Neuronal stem cell (in vitro differentiated cells): ENCODE data around the gene PSTK. TPM values are rescaled to one million over a fixed set of nuclear protein-coding genes. Genes with fewer than 3 reads are reported as not detected.
A peak's percentile ranks its signal among the peaks of the same experiment; 100 is the strongest.

Experiments used
- DNase-seq: peaks from one replicate; pipeline ENCODE4 v3.0.0-alpha.2; 2013; ENCODE audit warnings: low spot score
- H2AFZ ChIP-seq: one replicate; pipeline ENCODE4 v1.6.1; 2013; ENCODE audit warnings: mild to moderate bottlenecking, low read length, inconsistent platforms
- H2AK5ac ChIP-seq: 2 replicates; pipeline ENCODE4 v1.6.1; 2013; ENCODE audit warnings: low read depth, mild to moderate bottlenecking, inconsistent platforms, low read length, moderate library complexity, mixed read lengths
- H2BK120ac ChIP-seq: 2 replicates; pipeline ENCODE4 v1.6.1; 2013; ENCODE audit warnings: low read depth, mild to moderate bottlenecking, inconsistent platforms, low read length, moderate library complexity, mixed read lengths
- H2BK12ac ChIP-seq: one replicate; pipeline ENCODE4 v1.6.1; 2013; ENCODE audit warnings: low read length, inconsistent platforms
- H2BK15ac ChIP-seq: 2 replicates; pipeline ENCODE4 v1.6.1; 2013; ENCODE audit warnings: mild to moderate bottlenecking, low read length, inconsistent platforms, mixed read lengths
- H2BK5ac ChIP-seq: one replicate; pipeline ENCODE4 v1.6.1; 2013; ENCODE audit warnings: inconsistent platforms, mild to moderate bottlenecking, low read length, moderate library complexity
- H3K14ac ChIP-seq: one replicate; pipeline ENCODE4 v1.6.1; 2013; ENCODE audit warnings: low read length, inconsistent platforms
- H3K18ac ChIP-seq: 2 replicates; pipeline ENCODE4 v1.6.1; 2013; ENCODE audit warnings: low read length, inconsistent platforms
- H3K23ac ChIP-seq: 2 replicates; pipeline ENCODE4 v1.6.1; 2013; ENCODE audit warnings: low read depth, mild to moderate bottlenecking, mixed read lengths, low read length, inconsistent platforms; ENCODE audit not compliant: poor library complexity
- H3K27ac ChIP-seq: replicated peaks from 3 replicates; pipeline ENCODE4 v1.5.1; 2013; ENCODE audit warnings: low read length, inconsistent platforms
- H3K27me3 ChIP-seq, 3 experiments: 2 replicates each; pipeline ENCODE4 v1.6.1; 2013; ENCODE audit warnings: low read length in 3 of 3, mild to moderate bottlenecking in 2 of 3, inconsistent platforms in 1 of 3, low read depth in 1 of 3, mixed read lengths in 1 of 3, moderate library complexity in 1 of 3; ENCODE audit not compliant: control insufficient read depth in 3 of 3, insufficient read depth in 3 of 3
- H3K36me3 ChIP-seq, 2 donors: replicated peaks in 1 of 2; 2 replicates each; pipeline ENCODE4 v1.6.1; 2013; ENCODE audit warnings: low read length in 2 of 2; ENCODE audit not compliant: control insufficient read depth in 2 of 2, insufficient read depth in 2 of 2
- H3K4ac ChIP-seq: 2 replicates; pipeline ENCODE4 v1.6.1; 2013; ENCODE audit warnings: inconsistent platforms, mild to moderate bottlenecking, low read length, moderate library complexity
- H3K4me1 ChIP-seq, 2 donors: 1 replicate in 1 of 2; 2 replicates in 1 of 2; pipeline ENCODE4 v1.6.1; 2013; ENCODE audit warnings: low read length in 2 of 2, low read depth in 1 of 2; ENCODE audit not compliant: control insufficient read depth in 2 of 2, insufficient read depth in 1 of 2
- H3K4me2 ChIP-seq: one replicate; pipeline ENCODE4 v1.6.1; 2013; ENCODE audit warnings: mild to moderate bottlenecking, low read length, inconsistent platforms; ENCODE audit not compliant: insufficient read depth, poor library complexity, severe bottlenecking
- H3K4me3 ChIP-seq, 2 donors: 2 replicates each; pipeline ENCODE4 v1.5.1; 2013; ENCODE audit warnings: low read length in 2 of 2, mild to moderate bottlenecking in 2 of 2, inconsistent platforms in 1 of 2, moderate library complexity in 1 of 2
- H3K79me1 ChIP-seq: one replicate; pipeline ENCODE4 v1.6.1; 2013; ENCODE audit warnings: low read depth, mild to moderate bottlenecking, inconsistent platforms, low read length, moderate library complexity
- H3K9ac ChIP-seq: one replicate; pipeline ENCODE4 v1.6.1; 2013; ENCODE audit warnings: mild to moderate bottlenecking, low read depth, low read length, inconsistent platforms; ENCODE audit not compliant: poor library complexity
- H3K9me3 ChIP-seq, 2 donors: replicated peaks in 1 of 2; 2 replicates each; pipeline versions ENCODE3 to v1.6.1; 2013; ENCODE audit warnings: low read length in 2 of 2, mild to moderate bottlenecking in 2 of 2, inconsistent platforms in 1 of 2, low read depth in 1 of 2, mixed read lengths in 1 of 2, moderate library complexity in 1 of 2; ENCODE audit not compliant: control insufficient read depth in 2 of 2, insufficient read depth in 1 of 2
- H4K8ac ChIP-seq: one replicate; pipeline ENCODE4 v1.6.1; 2013; ENCODE audit warnings: low read depth, mild to moderate bottlenecking, inconsistent platforms, low read length, moderate library complexity
- H4K91ac ChIP-seq: one replicate; pipeline ENCODE4 v1.6.1; 2013; ENCODE audit warnings: low read length, low read depth, mild to moderate bottlenecking, inconsistent platforms; ENCODE audit not compliant: poor library complexity
- WGBS, 2 donors: extraction: QIAGEN DNeasy Blood & Tissue Kit; methylation state at CpG; one replicate each; pipeline ENCODE4 v1.1.7; 2013; ENCODE audit warnings: missing lambda C conversion rate in 2 of 2, mixed read lengths in 1 of 2; ENCODE audit not compliant: insufficient read length in 2 of 2, insufficient replicate concordance in 1 of 2; ENCODE audit errors: extremely low coverage in 2 of 2; 5-methylcytosine and 5-hydroxymethylcytosine counted together
- polyA plus RNA-seq, 2 experiments: library from polyadenylated mRNA; stranded (reverse); fragments of 200-250 nt; gene quantifications; one replicate each; pipeline ENCODE4 v1.2.3, GENCODE V29; 2013

Gene PSTK
- 11.0 TPM for polyA plus RNA-seq (2013, experiment 1 of 2)
- polyA plus RNA-seq (2013, experiment 2 of 2) = 11.8 TPM

- H3K4me3 ChIP-seq = peak within 1 kb of the TSS; percentile 77 to 98
- no CpG with 5 or more reads among the region's 73 CpGs for WGBS, 2 donors
- no peaks in the 10 kb centered on the region for H3K27me3 ChIP-seq
- DNase-seq = peak; percentile 90
- H2AK5ac ChIP-seq = no peak within 1 kb of the TSS
- peak within 1 kb of the TSS; percentile 51 for H3K4me2 ChIP-seq
- peak within 1 kb of the TSS; percentile 96 for H3K27ac ChIP-seq
- peaks cover 3 to 4% of the 10 kb centered on the region in 2 donors for H3K4me1 ChIP-seq
- peaks cover 0 to 21% of the 10 kb centered on the region in 2 donors for H3K36me3 ChIP-seq
- H3K79me1 ChIP-seq = no peaks in the 10 kb centered on the region
- H4K8ac ChIP-seq = peak within 1 kb of the TSS; percentile 98
- peak within 1 kb of the TSS; percentile 99 for H2AFZ ChIP-seq
- peak within 1 kb of the TSS; percentile 99 for H3K9ac ChIP-seq
- H2BK120ac ChIP-seq = no peak within 1 kb of the TSS
- H3K18ac ChIP-seq = peak within 1 kb of the TSS; percentile 99
- H2BK5ac ChIP-seq = no peak within 1 kb of the TSS
- peak within 1 kb of the TSS; percentile 67 for H4K91ac ChIP-seq
- H3K14ac ChIP-seq = no peak within 1 kb of the TSS
- H2BK15ac ChIP-seq = no peak within 1 kb of the TSS
- peak within 1 kb of the TSS; percentile 60 for H3K4ac ChIP-seq
- peak within 1 kb of the TSS; percentile 99 for H3K23ac ChIP-seq
- H2BK12ac ChIP-seq = no peak within 1 kb of the TSS
- no peaks in the 10 kb centered on the region for H3K9me3 ChIP-seq
Observed at GRCh38 chr10:122980209-122981065, at the start of gene PSTK. TSS of gene PSTK (plus strand) at chr10:122980401. CDS start at chr10:122980480, 79 bp downstream.

GRCh38 chr10:122931088-122931906 lies 48.9 kb upstream of the PSTK start:
- no peak overlapping the region for H3K27ac ChIP-seq
- H3K4me3 ChIP-seq = no peak overlapping the region
- no peak overlapping the region for H3K4ac ChIP-seq
- H2AFZ ChIP-seq = no peak overlapping the region
- no peak overlapping the region for H3K9ac ChIP-seq
- peaks cover 2 to 3% of the 10 kb centered on the region in 2 donors for H3K9me3 ChIP-seq
- H2AK5ac ChIP-seq = no peak overlapping the region
- no peak overlapping the region for H2BK15ac ChIP-seq
- no peak overlapping the region for H3K23ac ChIP-seq
- peaks cover 0 to 25% of the 10 kb centered on the region in 2 donors for H3K36me3 ChIP-seq
- no peaks in the 10 kb centered on the region for H3K79me1 ChIP-seq
- no peak overlapping the region for H2BK120ac ChIP-seq
- no CpG with 5 or more reads among the region's 6 CpGs for WGBS, 2 donors
- no peak overlapping the region for H3K18ac ChIP-seq
- peaks cover 0 to 2% of the 10 kb centered on the region in 2 donors for H3K4me1 ChIP-seq
- no peaks in the 10 kb centered on the region for H3K27me3 ChIP-seq
- H4K8ac ChIP-seq = no peak overlapping the region
- no peak overlapping the region for H2BK5ac ChIP-seq
- H3K14ac ChIP-seq = no peak overlapping the region
- H3K4me2 ChIP-seq = no peak overlapping the region
- no peak overlapping the region for H2BK12ac ChIP-seq
- DNase-seq = no peak
- no peak overlapping the region for H4K91ac ChIP-seq

- Histone ChIP-seq H3K36me3 (peaks cover 6 to 68% of the 10 kb centered on the region in 2 donors), H3K9me3 (no peaks in the 10 kb centered on the region), H4K8ac (no peak overlapping the region), H3K9ac (no peak overlapping the region), H3K4me2 (no peak overlapping the region), H3K18ac (no peak overlapping the region), H3K4ac (no peak overlapping the region), H3K79me1 (no peaks in the 10 kb centered on the region), H3K23ac (no peak overlapping the region), H2BK12ac (no peak overlapping the region), H2AK5ac (no peak overlapping the region), H3K4me3 (no peak overlapping the region), H2AFZ (no peak overlapping the region), H3K27ac (no peak overlapping the region), H3K27me3 (no peaks in the 10 kb centered on the region), H4K91ac (no peak overlapping the region), H2BK120ac (no peak overlapping the region), H2BK15ac (no peak overlapping the region), H3K14ac (no peak overlapping the region), H2BK5ac (no peak overlapping the region), H3K4me1 (no peaks in the 10 kb centered on the region)
- WGBS, 2 donors = no CpG with 5 or more reads among the region's 1 CpG
- DNase-seq = no peak
Observed at GRCh38 chr10:122939133-122939855, 40.9 kb upstream of the PSTK start.
